PC-3 (cell line): ENCODE measurements around the gene PRDM1. TPM values are rescaled to one million over a fixed set of nuclear protein-coding genes. Genes with fewer than 3 reads are reported as not detected.

ENCODE experiments used
- ATAC-seq: fragments of 200-7000 bp; cut with Tn5 transposase; 2 replicates; pipeline ENCODE4 v1.9.1; 2020; ENCODE audit warnings: mild to moderate bottlenecking, moderate library complexity
- BruUV-seq: library from RNA; stranded (reverse); fragments of 400-500 nt; replicated peaks from 2 replicates; lab custom pipeline; 2021; lab: Mats Ljungman, UMichigan
- CTCF ChIA-PET: fragments of 300-600 bp; sonication (Branson Sonifier 250); formaldehyde crosslinking; loops from one replicate; lab custom pipeline; 2022; ENCODE audit warnings: antibody characterized with exemption; lab: Charles Lee
- POLR2A ChIA-PET: fragments of 300-600 bp; sonication (Branson Sonifier 250); formaldehyde crosslinking; loops from one replicate; lab custom pipeline; 2022; ENCODE audit warnings: antibody characterized with exemption; ENCODE audit not compliant: unreplicated experiment; lab: Charles Lee
- DNase-seq: peaks from one replicate; pipeline ENCODE4 v3.0.0-alpha.2; 2015
- H2AFZ ChIP-seq: fragments of 300-600 bp; sonication (generic); 2 replicates; pipeline ENCODE4 v1.6.0; 2016; ENCODE audit warnings: antibody characterized with exemption, low read length
- H3F3A ChIP-seq: fragments of 300-600 bp; sonication (generic); one replicate; pipeline ENCODE4 v1.6.0; 2017; ENCODE audit warnings: antibody characterized with exemption, low read length, control low read depth, mild to moderate bottlenecking; ENCODE audit not compliant: unreplicated experiment
- H3K27ac ChIP-seq: fragments of 300-600 bp; sonication (generic); 2 replicates; pipeline ENCODE4 v1.5.1; 2016; ENCODE audit warnings: mild to moderate bottlenecking, low read length
- H3K27me3 ChIP-seq: fragments of 300-600 bp; sonication (generic); 2 replicates; pipeline ENCODE4 v1.6.1; 2016; ENCODE audit warnings: low read length, mixed read lengths
- H3K36me3 ChIP-seq: fragments of 300-600 bp; sonication (generic); 2 replicates; pipeline ENCODE4 v1.6.1; 2016; ENCODE audit warnings: low read depth, mixed run types, low read length, mixed read lengths
- H3K4me1 ChIP-seq: fragments of 300-600 bp; sonication (generic); 2 replicates; pipeline ENCODE4 v1.5.1; 2016; ENCODE audit warnings: low read length; ENCODE audit not compliant: insufficient read depth
- H3K4me2 ChIP-seq: fragments of 300-600 bp; sonication (generic); 2 replicates; pipeline ENCODE4 v1.6.0; 2016; ENCODE audit warnings: low read length
- H3K4me3 ChIP-seq: fragments of 300-600 bp; sonication (generic); 2 replicates; pipeline ENCODE4 v1.5.1; 2016; ENCODE audit warnings: mild to moderate bottlenecking, low read length, mixed read lengths
- H3K79me2 ChIP-seq: fragments of 300-600 bp; sonication (generic); 2 replicates; pipeline ENCODE4 v1.6.1; 2017; ENCODE audit warnings: low read length, mixed read lengths
- H3K9ac ChIP-seq: fragments of 300-600 bp; sonication (generic); 2 replicates; pipeline ENCODE4 v1.6.0; 2016; ENCODE audit warnings: mild to moderate bottlenecking, low read length
- H3K9me2 ChIP-seq: fragments of 300-600 bp; sonication (generic); replicated peaks from 2 replicates; pipeline ENCODE4 v1.6.1; 2016; ENCODE audit warnings: mixed run types, low read length, mixed read lengths
- H3K9me3 ChIP-seq: fragments of 300-600 bp; sonication (generic); 2 replicates; pipeline ENCODE4 v1.6.1; 2016; ENCODE audit warnings: low read length, mixed read lengths
- H4K20me1 ChIP-seq: fragments of 300-600 bp; sonication (generic); 2 replicates; pipeline ENCODE4 v1.6.1; 2016; ENCODE audit warnings: low read length, mixed read lengths
- EZH2 ChIP-seq: fragments of 300-600 bp; sonication (generic); IDR thresholded peaks from one replicate; pipeline ENCODE4 v1.6.1; 2017; ENCODE audit warnings: antibody characterized with exemption, mild to moderate bottlenecking, low read length; ENCODE audit not compliant: unreplicated experiment
- EZH2phosphoT487 ChIP-seq: fragments of 300-600 bp; sonication (generic); IDR thresholded peaks from 2 replicates; pipeline ENCODE4 v1.6.1; 2018; ENCODE audit warnings: mild to moderate bottlenecking, antibody characterized with exemption, low read length, borderline replicate concordance
- intact Hi-C: fragments of 100-400 bp; cut with micrococcal nuclease; formaldehyde crosslinking; loops from 2 replicates; pipeline ENCODE4 v1.9.0; 2023
- total RNA-seq: library from RNA; depleted of rRNA; stranded (reverse); fragments of >200 nt; gene quantifications from 2 replicates; pipeline ENCODE4 v1.2.3, GENCODE V29; 2014
- TF ChIP-seq, protein P1 (sequence below): fragments of 300-600 bp; sonication (generic); conservative IDR thresholded peaks from 2 replicates; pipeline ENCODE4 v1.5.1; 2017; ENCODE audit warnings: antibody characterized with exemption, low read depth, mild to moderate bottlenecking, low read length

PRDM1 gene
- total RNA-seq, 1 experiment from 2014 or later, result 2.0 TPM

DNA sequence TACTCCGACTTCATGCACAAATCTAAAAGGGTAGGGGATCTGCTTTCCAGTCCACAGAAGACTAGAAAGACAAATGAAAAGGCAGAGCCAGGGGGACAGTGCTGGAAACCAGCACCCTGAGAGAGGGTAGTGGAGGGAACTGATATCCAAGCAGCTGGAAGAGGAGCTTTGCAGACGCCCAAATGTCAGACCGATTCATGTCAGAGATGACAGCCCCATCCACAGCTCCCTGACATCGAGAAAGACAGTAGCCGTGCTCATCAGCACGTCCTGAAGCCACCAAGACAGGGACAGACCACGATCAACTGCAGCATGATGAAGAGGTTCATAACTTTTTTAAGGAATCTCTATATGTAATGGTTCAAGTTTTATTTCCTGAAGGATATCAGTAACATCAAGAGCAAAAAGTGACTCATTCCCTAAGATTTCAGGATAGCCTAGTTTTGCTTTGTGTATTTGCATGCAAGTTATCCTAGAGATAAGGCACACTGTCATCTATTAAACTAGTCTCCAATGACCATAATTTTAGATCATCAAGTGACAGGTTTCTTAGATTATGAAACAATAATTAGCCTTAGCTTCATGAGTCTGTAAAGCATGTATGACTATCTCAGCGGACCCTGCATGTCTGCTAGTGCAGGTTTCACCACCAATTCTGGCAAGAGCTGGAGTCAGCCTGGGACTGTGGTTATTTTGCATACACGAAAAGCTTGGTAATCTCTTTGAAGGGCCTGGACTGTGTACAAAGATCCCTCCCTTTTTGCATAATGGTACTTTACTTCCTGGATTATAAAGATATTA lies 43.0 kb downstream of the PRDM1 start:
- BruUV-seq, result no TSS peak

DNA sequence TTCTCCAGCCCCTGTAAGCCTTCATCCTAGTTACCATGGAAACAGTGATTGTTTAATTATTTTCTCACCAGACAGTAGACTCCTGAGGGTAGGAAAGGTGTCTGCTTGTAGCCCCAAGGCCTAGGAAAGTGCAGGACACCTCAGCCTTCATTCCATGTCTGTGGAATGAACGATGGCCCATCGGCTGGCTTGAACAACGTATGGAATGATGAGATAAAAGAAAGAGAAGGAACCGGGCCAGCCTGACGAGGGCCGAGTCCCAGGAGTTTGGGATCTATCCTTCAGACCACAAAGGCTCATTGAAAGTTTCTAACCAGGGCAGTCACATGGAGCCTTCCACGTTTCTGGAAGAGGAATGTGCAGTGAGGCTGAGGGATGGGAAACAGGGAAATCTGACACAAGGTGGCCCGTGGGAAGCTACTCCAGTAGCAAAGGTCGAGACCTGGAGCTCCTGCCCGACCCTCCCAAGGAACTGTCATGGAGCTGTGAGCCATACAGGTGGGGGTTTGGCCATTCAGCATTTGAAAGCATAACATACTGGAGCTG lies 46.1 kb downstream of the PRDM1 start:
- no TSS peak for BruUV-seq
- H3K9me3 ChIP-seq, result no peaks in the 10 kb centered on the region
- no peaks in the 10 kb centered on the region for H3K36me3 ChIP-seq
- intact Hi-C loops, result no loop called here
- ATAC-seq, result no peak
- H3F3A ChIP-seq, result no peaks in the 10 kb centered on the region
- no peaks in the 10 kb centered on the region for H3K27me3 ChIP-seq
- H2AFZ ChIP-seq, result no peak overlapping the region
- CTCF ChIA-PET, result no interaction called here
- no peak for DNase-seq
- no peaks in the 10 kb centered on the region for H3K9me2 ChIP-seq
- H3K4me1 ChIP-seq, result peaks cover 44% of the 10 kb centered on the region
- H3K79me2 ChIP-seq, result no peaks in the 10 kb centered on the region
- no peak overlapping the region for H3K27ac ChIP-seq
- H3K4me3 ChIP-seq, result no peak overlapping the region
- POLR2A ChIA-PET, result no interaction called here
- no peak overlapping the region for H3K9ac ChIP-seq
- H3K4me2 ChIP-seq, result no peak overlapping the region
- no peaks in the 10 kb centered on the region for H4K20me1 ChIP-seq
- TF ChIP-seq EZH2phosphoT487 (no peak), EZH2 (no peak)
- TF ChIP-seq, protein P1, sequence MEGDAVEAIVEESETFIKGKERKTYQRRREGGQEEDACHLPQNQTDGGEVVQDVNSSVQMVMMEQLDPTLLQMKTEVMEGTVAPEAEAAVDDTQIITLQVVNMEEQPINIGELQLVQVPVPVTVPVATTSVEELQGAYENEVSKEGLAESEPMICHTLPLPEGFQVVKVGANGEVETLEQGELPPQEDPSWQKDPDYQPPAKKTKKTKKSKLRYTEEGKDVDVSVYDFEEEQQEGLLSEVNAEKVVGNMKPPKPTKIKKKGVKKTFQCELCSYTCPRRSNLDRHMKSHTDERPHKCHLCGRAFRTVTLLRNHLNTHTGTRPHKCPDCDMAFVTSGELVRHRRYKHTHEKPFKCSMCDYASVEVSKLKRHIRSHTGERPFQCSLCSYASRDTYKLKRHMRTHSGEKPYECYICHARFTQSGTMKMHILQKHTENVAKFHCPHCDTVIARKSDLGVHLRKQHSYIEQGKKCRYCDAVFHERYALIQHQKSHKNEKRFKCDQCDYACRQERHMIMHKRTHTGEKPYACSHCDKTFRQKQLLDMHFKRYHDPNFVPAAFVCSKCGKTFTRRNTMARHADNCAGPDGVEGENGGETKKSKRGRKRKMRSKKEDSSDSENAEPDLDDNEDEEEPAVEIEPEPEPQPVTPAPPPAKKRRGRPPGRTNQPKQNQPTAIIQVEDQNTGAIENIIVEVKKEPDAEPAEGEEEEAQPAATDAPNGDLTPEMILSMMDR, result no peak

More for the DNA sequence above, 43.0 kb downstream of the PRDM1 start:
- Histone ChIP-seq H4K20me1 (no peaks in the 10 kb centered on the region), H3K9me2 (no peaks in the 10 kb centered on the region), H3F3A (no peaks in the 10 kb centered on the region), H3K9me3 (no peaks in the 10 kb centered on the region), H3K27me3 (no peaks in the 10 kb centered on the region), H3K36me3 (no peaks in the 10 kb centered on the region), H3K79me2 (no peaks in the 10 kb centered on the region), H3K27ac (peak overlapping the region; percentile 90), H3K4me3 (peak overlapping the region; percentile 40), H3K4me1 (peaks cover 22% of the 10 kb centered on the region), H3K4me2 (peak overlapping the region; percentile 82), H3K9ac (peak overlapping the region; percentile 56), H2AFZ (peak overlapping the region; percentile 69)
- TF ChIP-seq EZH2 (no peak), EZH2phosphoT487 (no peak)
- TF ChIP-seq, protein P1, result no peak
- CTCF ChIA-PET, result no interaction called here
- ATAC-seq, result peak; percentile 77
- intact Hi-C loops, result no loop called here
- peak; percentile 75 for DNase-seq
- POLR2A ChIA-PET, result interaction anchor here (0.6 to 0.7 kb wide), 2 partner anchors 195 to 232 kb away, joined by 3 to 5 read pairs; no protein-coding TSS in a partner anchor

DNA sequence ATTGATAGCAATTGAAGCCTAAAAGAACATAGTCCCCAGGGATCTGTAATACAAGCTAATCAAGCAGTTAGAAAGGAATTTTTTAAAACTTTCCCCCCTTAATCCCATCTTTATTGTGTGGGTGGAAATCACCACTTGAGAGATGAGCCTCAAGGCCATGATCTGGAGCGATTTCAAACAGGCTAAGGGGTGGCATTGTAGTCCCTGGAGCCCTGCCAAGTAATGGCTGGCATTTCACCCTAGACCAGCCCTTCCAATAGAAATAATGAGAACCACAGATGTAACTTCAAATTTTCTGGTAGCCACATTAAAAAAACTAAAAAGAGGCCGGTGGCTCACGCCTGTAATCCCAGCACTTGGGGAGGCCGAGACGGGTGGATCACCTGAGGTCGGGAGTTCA lies 46.9 kb downstream of the PRDM1 start:
- TF ChIP-seq, protein P1, result no peak
- TF ChIP-seq EZH2 (no peak), EZH2phosphoT487 (no peak)
- Histone ChIP-seq H3K27me3 (no peaks in the 10 kb centered on the region), H4K20me1 (no peaks in the 10 kb centered on the region), H3F3A (no peaks in the 10 kb centered on the region), H3K9ac (no peak overlapping the region), H2AFZ (no peak overlapping the region), H3K79me2 (no peaks in the 10 kb centered on the region), H3K4me1 (peaks cover 44% of the 10 kb centered on the region), H3K9me2 (no peaks in the 10 kb centered on the region), H3K4me2 (no peak overlapping the region), H3K9me3 (no peaks in the 10 kb centered on the region), H3K36me3 (no peaks in the 10 kb centered on the region), H3K4me3 (no peak overlapping the region), H3K27ac (no peak overlapping the region)
- no peak for DNase-seq
- ATAC-seq, result no peak
- ChIA-PET CTCF (no interaction called here), POLR2A (no interaction called here)
- no TSS peak for BruUV-seq
- intact Hi-C loops, result no loop called here
